Kidney glomerular epithelial cell (primary cell): ENCODE measurements around the gene ZNF546.
"Not testable (repeated sequence)": the region's sequence is repeated elsewhere in the genome, so short reads cannot be mapped to it uniquely, and the experiment has no call there.

ENCODE experiments used
- DNase-seq: peaks from one replicate; lab custom pipeline; 2025; lab: John Stamatoyannopoulos, UW

The ZNF546 gene

GRCh38 chr19:39996811-39997637 lies at the start of gene ZNF546:
Gene ZNF546, plus strand, starts transcription at chr19:39997060. Its CDS starts 1,267 bp downstream, at chr19:39998327.
- peak; percentile 76 for DNase-seq

GRCh38 chr19:39949026-39949747 lies 47.7 kb upstream of the ZNF546 start:
- DNase-seq = no peak

- DNase-seq = no peak
Observed at GRCh38 chr19:39951065-39951650, 45.7 kb upstream of the ZNF546 start.

GRCh38 chr19:39951686-39952085 lies 45.2 kb upstream of the ZNF546 start:
- peak; percentile 15 for DNase-seq

GRCh38 chr19:39953915-39954314 lies 42.9 kb upstream of the ZNF546 start:
- no peak for DNase-seq

DNA sequence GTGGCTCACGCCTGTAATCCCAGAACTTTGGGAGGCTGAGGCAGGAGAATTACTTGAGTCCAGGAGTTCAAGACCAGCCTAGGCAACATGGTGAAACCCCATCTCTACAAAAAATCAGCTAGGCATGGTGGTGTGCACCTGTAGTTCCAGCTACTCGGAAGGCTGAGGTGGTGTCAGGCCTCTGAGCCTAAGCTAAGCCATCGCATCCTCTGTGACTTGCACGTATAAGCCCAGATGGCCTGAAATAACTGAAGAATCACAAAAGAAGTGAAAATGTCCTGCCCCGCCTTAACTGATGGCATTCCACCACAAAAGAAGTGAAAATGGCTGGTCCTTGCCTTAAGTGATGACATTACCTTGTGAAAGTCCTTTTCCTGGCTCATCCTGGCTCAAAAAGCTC lies 39.0 kb upstream of the ZNF546 start:
- not testable (repeated sequence) for DNase-seq

- DNase-seq = not testable (repeated sequence)
Observed at GRCh38 chr19:39958942-39959341, 37.9 kb upstream of the ZNF546 start.

GRCh38 chr19:39959407-39959806 lies 37.5 kb upstream of the ZNF546 start:
- DNase-seq = not testable (repeated sequence)

- DNase-seq = no peak
Observed at GRCh38 chr19:39963898-39964297, 33.0 kb upstream of the ZNF546 start.

GRCh38 chr19:39966617-39967016 lies 30.2 kb upstream of the ZNF546 start:
- DNase-seq = no peak

- no peak for DNase-seq
Observed at GRCh38 chr19:39967561-39967960, 29.3 kb upstream of the ZNF546 start.

GRCh38 chr19:39968789-39969188 lies 28.1 kb upstream of the ZNF546 start:
- no peak for DNase-seq

GRCh38 chr19:39969266-39969665 lies 27.6 kb upstream of the ZNF546 start:
- no peak for DNase-seq

- no peak for DNase-seq
Observed at GRCh38 chr19:39969681-39970424, 27.0 kb upstream of the ZNF546 start.

- DNase-seq = no peak
Observed at GRCh38 chr19:39970425-39970674, 26.5 kb upstream of the ZNF546 start.

GRCh38 chr19:39970675-39971379 lies 26.0 kb upstream of the ZNF546 start, which contains the start of gene PSMC4:
Gene PSMC4, plus strand, starts transcription at chr19:39971165. Its CDS starts 38 bp downstream, at chr19:39971203.
- peak; percentile 98 for DNase-seq

DNA sequence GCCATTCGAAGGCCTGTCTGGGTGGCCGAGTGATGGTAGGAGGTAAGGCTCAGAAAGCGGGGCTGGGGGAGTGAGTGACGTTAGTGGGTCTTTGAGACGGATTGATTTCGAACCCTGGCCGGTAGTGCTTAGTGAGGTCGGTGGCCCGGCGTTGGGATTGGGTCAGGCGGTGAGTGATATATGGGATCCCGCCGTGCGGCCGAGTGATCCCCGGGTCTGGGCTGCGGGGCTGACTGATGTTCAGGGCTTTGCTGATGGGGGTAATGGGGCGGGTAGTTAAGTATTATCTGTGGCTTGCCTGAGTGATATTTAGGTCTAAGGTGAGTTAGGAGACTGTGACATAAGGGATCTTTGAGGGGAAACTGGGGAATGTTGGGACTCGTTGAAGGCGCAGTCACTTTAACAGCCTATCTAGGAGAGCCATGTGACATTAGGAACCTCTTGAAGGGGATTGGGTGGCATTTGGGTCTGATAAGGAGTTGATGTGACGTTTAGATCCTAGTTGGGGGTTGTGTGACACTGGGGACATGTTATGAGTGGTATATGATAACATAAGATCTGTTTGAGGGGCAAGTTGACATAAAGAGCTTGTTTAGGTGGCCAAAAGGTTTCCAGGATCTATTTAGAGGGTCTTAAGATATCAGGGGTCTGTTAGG lies 25.4 kb upstream of the ZNF546 start:
- no peak for DNase-seq

- DNase-seq = no peak
Observed at GRCh38 chr19:39974377-39975155, 22.3 kb upstream of the ZNF546 start.

GRCh38 chr19:39982883-39983282 lies 14.0 kb upstream of the ZNF546 start:
- no peak for DNase-seq

GRCh38 chr19:39983695-39984300 lies 13.1 kb upstream of the ZNF546 start:
- DNase-seq = no peak
